Embryonic facial prominence (tissue), 1 donor: Measurements from ENCODE around the gene TLDC2.
"Not testable (repeated sequence)": the region's sequence is repeated elsewhere in the genome, so short reads cannot be mapped to it uniquely, and the experiment has no call there.

Experiments
- DNase-seq: peaks from one replicate; pipeline ENCODE4 v3.0.0-alpha.2; 2016; ENCODE audit errors: extremely low spot score

The TLDC2 gene

DNA sequence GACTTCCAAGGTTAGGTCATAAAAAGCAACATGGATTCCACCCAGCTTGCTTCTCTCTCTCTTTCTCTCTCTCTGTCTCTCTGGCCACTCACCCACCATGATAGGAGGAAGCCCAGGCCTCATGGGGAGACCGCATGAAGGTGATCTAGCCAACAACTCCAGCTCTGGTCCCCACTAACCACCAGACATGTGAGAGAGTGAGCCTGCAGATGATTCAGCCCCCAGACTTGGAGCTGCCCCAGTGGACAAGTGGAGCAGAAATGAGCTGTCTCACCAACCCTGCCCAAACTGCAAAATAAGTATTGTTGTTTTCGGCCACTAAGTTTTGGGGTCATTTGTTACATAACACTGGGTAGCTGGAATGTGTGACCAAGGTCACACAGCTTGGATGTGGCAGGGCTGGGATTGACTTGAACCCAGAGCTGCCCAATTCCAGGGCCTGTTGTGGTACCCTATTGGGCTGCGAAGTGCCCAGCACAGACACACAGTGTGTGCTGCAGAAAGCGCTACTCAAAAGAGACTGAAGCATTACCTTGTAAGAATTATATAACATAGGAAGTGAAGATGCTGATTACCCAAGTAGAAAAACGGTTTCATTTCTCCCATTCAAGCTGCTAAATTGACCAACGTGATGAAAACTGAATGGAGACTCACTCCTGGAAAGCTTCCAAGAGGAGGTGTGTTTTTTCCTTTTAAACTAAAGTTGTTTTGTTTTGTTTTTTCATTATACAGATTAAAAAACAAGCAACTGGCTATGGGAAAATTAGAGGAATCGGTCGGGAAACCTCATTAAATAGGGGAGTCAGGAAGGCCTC, 9.1 kb upstream of the TLDC2 start:
- no peak for DNase-seq

DNA sequence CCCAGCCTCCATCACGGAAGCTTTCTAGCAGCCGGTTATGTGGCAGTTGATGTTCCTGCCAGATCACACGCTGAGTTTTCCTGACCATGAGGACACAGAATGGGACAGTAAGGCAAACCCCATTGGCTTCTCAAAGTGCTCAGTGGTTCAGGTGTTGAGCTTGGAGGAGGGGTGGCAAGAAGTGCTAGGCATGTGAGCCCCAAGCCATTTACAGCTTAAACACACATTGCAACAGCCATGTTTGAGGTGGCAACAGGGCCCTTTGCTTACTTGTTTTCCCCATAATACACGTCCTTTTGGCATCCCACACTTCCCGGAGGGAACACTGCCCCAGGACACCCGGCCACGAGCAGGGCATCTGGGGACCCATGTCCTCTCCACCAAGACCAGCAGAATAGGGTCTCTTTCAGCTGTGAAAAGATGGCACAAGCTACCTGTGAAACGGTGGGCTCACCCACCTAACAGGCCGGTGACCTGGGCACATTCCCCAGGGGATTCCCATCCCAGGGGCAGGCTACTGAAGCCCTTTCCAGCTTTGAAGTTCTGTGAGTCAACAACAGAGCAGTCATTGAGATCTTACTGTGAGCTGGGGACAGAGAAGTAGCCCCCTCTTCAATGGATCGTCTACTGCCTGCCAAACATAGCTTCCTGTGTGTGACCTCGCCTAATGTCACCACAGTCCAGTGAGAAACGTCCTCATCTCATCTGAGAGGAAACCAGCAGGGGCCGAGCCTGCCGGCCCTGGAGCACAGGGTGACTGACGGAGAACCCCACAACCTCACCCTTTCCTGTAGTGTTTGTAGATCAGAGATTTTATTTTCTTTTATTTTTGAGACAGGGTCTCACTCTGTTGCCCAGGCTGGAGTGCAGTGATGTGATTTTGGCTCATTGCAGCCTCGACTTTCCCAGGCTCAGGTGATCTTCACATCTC, 4.0 kb upstream of the TLDC2 start:
- DNase-seq = no peak

DNA sequence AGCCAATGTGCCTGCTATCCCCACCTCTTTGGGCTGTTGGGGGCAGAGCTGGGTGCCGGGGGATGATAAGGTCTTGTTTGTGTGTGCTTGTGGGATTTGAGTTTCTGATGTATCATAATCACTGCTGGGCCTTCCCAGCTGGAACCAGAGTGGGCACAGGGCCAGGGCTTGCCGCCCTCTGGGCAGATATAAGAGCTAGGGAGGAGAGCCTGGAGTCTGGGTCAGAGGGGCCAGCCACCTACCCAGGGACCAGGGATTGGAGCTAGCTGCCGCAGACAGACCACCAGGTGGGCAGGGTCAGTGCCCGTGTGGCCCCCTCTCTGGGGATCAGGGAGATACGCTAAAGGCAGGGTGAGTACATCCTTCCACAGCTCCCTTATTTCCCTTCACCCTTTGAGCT, 3.1 kb upstream of the TLDC2 start:
- DNase-seq = no peak

DNA sequence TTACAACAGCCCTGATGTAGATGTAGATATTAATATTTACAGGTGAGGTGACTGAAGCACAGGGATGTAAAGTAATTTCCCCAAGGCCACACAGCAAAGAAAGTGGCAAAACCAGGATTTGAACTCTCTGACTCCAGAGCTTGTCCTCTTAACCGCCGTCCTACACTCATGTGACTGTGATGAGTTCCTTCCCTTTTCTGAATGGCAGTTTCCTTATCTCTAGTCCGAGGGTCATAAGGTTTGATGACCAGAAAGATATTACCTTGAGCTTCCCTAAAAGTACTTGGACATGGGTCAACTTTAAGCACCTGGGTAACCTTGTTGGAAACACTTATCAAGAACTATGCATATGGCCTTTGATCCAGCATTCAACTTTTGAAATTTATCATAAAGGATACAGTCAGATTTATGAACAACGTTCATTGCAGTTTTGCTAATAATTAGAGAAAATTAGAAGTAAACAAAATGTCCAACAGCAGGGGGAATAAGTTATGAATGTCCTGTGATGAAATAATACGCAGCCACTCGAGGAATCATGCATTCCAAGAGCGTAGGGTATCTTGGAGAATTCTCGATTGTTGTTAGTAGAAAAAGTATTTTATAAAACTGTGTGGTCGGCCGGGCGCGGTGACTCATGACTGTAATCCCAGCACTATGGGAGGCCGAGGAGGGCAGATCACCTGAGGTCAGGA, 2.3 kb upstream of the TLDC2 start:
- no peak for DNase-seq

DNA sequence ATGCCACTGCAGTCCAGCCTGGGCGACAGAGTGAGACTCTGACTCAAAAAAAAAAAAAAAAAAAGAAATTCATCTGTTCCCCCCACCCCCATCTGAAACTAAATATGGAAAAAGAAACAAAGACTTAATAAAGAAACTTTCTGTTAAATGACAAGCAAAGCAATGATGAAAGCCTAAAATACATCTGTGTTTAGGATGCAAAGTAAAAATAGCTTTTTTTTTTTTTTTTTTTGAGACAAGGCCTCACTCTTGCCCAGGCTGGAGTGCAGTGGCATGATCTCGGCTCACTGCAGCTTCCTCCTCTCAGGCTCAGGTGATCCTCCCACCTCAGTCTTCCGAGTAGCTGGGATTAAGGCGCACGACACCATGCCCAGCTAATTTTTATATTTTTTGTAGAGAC, 845 bp upstream of the TLDC2 start:
- not testable (repeated sequence) for DNase-seq

DNA sequence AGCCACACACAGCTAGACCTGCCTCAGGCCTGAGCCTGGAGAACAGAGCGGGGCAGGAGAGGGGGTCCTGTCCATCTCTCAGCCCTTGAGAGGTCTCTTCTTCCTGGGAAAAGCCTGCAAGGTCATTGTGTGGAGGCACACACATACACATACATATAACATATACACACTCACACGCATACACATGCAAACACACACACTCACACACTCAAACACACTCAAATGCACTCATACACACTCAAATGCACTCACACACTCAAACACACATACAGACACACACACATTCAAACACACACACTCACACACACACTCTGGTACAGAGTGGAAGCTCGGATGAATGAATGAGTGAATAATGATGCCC, 515 bp downstream of the TLDC2 start:
- no peak for DNase-seq

DNA sequence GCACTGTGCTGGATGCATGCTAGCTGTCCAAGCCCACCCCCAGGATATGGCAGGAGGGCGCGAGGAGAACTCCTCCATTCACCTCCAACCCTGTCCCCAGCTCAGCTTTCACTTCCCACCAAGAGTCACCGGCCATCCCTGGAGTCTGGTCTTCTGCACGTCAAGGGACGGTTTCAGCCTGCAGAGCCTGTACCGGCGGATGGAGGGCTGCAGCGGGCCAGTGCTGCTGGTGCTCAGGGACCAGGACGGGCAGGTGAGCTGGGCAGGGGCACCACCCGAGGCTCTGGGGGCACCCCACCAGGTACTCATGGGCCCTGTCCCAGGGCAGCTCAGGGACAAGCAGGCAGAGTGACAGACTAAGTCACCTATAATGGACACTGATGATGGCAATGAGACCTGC, 3.0 kb downstream of the TLDC2 start:
- no peak for DNase-seq

DNA sequence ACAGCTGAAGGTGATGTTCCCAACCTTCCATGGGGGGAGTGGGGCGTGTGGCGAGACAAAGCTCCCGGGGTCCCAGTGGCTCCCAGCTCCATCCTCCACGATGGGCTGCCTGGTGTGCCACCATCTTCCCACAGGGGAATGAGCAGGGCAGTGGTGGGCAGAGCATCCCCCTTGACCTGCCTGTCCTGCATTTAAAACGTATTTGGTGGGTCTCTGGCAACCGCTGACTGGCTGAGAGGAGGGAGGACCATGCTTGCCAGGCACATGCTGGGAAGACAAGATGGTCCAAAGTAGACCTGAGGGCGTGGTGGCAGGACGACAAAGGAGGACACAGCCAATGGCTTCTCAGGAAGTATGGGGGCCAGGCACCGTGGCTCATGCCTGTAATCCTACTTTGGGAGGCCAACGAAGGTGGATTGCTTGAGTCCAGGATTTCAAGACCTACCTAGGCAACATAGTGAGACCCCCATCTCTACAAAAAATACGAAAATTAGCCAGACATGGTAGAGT, 4.9 kb downstream of the TLDC2 start:
- no peak for DNase-seq

DNA sequence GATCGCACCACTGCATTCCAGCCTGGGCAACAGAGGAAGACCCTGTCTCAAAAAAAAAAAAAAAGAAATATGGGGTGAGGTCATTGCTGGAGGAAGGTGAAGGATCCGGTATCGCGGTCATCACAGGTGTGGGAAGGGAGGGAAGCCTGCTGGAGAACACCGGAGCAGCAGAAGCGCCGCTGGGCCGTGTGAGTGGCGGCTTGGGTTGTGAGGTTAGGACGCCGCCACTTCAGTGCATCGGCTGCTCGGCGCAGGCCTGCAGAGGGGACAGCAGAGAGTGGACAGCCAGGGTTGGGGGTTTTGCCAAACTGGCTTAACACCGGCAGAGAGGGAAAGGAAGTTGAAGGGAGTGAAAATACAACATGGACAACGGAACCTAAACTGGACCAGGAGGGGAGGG, 5.4 kb downstream of the TLDC2 start:
- DNase-seq = no peak

DNA sequence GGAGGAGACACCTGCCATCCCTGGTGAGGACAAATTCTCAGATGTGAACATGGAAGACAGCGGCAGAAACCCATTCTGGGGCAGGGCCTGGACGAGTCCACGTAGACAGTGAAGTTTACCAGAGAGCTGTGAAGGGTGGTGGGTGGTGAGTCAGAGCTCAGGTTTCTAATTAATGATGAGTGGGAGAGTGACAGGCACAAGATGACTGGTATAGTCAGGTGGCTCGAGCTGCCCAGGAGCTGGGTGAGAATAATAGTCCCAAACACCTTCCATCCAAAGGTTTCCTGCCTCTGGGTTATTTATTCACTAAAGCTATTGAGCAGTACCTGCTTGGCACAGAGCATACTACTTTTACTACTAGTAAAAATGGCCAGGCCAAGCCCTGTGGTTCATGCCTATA, 6.0 kb downstream of the TLDC2 start:
- DNase-seq = no peak

DNA sequence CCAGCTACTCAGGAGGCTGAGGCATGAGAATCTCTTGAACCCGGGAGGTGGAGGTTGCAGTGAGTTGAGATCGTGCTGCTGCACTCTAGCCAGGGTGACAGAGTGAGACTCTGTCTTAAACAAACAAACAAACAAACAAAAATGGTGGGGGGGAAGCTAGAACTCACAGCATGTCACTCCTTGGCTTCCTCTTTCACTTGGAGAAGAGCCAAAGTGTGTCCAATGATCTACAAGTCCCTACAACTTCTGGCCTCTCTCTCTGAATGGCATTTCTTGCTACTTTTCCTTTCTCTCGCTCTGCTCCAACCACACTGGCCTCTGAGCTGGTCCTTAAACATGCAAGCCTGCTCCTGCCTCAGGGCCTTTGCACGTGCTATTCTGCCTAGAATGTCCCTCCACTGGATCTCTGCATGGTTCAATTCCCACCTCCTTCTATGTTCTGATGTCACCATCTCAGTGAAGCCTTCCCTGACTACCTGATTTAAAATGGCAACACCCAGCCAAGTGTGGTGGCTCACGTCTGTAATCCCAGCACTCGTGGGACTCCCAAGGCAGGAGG, 8.1 kb downstream of the TLDC2 start:
- DNase-seq = no peak

DNA sequence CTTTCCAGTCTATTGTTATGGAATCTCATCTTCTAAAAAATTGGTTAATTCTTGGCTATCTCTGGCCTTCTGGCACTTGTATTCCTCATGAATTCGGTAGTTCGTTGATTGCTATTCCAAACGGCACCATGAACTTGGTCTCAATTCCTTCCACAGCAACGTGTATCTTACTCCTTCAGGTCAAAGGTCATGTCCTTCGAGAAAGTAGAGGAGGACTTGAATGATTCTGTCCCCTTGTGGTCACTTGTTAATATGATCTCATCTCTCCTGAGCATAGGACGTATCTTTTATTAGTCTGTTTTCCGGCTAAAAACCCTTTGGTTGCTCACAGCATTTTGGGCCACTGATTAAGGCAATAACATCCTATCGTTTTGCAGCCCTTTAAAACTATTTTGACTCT, 9.4 kb downstream of the TLDC2 start:
- no peak for DNase-seq

DNA sequence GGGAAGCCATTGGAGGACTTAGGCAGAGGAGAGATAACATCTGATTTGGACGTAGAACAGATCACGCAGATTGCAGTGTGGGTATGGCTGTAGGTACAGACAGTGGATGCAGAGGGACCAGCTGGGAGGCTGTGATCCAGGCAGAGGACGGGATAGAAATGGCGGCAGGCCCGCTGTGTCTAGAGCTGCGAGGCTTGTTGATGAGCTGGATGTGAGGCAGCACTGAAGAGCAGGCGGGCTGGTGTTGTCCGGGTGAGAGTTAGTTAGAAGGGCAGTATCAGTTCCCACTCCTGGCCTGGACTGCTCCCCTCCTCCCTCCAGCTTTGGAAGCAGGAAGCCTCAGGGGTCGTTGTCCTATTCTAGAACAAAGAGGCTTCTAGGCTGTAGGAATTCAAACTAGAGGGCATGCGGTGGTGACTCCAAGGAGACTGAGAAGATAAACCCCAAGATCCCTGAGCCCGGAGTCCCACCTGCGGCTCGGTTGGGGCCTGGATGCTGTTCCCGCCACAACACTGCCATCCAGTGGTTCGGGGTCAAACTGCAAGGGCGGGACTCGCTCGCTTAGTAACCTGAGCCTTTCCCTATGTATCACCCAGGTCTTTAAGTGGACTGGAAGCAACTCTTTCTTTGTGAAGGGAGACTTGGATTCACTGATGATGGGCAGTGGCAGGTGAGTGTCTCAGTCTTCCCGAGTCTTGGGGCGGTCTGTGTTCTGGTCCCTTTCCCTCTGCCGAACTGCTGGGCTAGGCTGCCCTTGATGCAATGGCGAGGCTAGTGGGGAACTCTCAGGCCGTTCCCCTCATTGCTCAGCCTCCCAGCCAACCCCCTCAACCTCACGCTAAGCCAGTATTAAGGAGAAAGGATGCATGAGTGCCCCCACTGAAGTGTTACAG, 11.2 kb downstream of the TLDC2 start:
- peak; percentile 39 for DNase-seq

DNA sequence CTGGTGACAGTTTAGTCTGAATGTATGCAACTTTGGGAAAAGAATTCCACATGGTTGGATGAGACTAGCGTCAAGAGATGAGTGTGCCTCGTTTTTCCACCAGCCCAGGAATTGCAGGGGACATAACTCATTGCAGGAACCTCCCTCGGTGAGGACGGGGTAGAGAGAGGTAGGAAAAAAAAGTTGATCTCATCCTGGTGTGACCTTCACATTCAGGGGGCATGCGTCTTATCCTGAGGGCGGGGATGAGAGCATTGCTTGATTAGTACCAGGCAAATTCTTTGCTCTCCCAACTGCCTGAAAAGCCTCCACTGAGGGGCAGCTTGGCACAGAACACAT, 11.8 kb downstream of the TLDC2 start:
- DNase-seq = no peak

DNA sequence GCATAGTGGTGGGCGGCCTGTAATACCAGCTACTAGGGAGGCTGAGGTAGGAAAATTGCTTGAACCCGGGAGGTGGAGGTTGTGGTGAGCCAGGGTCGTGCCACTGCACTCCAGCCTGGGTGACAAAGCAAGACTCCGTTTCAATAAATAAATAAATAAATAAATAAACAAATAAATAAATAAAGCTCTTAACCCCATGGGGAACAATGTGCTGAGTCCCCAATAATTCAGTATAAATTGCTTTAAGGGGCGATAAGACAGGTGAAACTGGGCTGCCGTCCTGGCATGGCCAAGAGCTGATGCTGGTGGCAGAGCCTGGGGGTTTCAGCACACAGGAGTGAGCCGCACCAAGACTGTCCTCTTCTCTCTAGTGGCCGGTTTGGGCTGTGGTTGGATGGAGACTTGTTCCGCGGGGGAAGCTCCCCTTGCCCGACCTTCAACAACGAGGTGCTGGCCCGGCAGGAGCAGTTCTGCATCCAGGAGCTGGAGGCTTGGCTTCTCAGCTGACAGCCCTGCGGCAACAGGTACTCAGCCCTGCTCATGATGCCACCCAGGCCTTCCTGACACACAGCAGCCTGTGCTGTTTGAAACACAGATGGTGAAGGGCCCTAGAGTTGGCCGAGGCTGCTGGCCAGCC, 13.1 kb downstream of the TLDC2 start:
- DNase-seq = no peak

DNA sequence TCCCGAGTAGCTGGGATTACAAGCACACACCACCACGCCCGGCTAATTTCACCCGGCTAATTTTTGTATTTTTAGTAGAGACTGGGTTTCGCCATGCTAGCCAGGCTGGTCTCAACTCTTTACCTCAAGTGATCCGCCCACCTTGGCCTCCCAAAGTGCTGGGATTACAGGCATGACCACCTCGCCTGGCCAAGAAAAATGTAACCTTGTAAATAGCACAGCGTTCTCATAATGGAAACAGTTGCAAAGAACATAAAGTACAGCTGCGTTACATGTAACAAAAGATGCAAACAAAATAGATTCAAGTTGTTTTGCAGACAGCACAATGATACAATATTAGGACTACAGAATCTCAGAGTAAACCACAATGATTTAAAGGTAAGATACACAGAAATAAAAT, 14.6 kb downstream of the TLDC2 start:
- DNase-seq = no peak

DNA sequence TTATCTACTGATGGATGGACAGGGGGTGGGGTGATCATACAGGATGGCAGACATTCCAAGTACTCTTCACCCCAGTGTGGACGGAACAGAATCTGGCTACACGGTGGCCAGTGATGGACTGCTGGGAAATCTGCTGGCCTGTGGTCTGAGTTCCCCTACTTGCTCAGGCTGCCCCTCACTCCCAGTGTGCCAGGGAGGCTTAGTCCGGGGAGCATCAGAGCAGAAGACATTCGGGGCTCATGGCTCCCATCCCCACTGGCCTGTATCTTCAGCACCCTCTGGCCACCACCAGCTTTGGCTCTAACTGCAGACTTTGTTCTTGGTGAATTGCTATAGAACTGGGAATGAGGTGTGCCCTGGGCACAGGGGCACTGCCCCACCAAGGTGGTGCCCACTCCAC, 15.3 kb downstream of the TLDC2 start:
- DNase-seq = no peak

DNA sequence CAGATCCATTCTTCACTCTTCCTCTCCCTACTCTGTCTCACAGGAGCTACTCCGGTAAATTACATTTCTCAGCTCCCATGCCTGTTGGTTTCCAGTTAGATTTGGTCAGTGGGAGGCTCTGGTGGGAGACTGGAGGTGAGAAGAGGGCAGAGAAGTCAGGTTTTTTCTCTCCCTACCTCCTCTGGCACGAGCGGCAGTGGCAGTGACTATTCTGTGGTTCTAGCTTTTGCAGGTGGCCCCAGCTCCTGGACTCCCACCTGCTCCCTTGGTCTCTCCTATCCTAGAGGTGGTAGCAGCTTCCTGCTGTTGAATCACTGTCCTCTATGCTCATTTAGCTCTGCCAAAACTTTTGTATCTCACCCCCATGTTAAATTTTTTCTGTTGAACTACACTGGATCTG, 17.9 kb downstream of the TLDC2 start:
- no peak for DNase-seq

DNA sequence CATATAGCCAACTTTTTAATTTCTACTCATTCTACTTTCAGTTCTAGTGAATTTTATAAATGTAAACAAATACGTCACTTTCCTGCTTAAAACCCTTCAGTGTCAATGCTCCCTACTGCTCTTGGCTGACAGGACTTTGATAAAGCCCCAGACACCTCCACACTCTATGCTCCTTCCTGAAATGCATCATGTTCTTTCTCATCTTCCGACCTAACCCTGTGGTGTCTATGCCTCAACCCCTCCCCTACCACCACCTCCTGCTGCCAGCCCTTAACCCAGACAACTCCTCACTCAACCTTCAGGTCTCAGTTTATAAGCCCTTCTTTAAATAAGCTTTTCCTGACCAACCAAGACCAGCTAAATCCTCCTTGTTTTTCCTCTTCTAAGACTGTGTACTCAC, 19.1 kb downstream of the TLDC2 start:
- no peak for DNase-seq

DNA sequence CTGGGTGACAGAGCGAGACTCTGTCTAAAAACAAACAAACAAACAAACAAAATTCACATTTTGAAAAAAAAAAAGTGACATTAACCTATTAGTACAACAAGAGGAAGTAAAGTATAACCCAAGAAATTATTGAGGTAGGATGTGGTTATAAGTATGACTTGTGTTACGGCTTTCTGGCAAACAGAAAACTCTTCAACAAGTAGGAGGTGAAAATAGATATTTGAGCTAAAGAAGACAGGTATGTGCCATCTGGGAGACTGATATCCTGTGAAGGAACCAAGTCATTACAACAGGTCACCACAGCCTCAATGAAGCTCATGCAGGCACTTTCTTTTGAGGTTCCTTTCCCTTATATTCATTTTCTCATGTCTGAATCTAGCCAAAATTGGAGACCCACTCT, 28.8 kb downstream of the TLDC2 start:
- DNase-seq = no peak

DNA sequence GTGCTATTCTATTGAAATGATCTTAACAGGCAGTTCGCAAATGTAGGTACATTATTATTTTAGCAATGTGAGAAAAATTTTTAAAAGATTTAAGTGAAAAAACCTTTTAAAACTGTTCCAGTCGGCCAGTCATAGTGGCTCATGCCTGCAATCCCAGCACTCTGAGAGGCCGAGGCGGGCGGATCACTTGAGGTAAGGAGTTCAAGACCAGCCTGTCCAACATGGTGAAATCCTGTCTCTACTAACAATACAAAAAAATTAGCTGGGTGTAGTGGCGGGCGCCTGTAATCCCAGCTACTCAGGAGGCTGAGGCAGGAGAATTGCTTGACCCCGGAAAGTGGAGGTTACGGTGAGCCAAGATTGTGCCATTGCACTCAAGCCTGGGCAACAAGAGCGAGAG, 29.6 kb downstream of the TLDC2 start:
- DNase-seq = not testable (repeated sequence)
